ENCODE data around the gene EGR1. TPM values are rescaled to one million over a fixed set of nuclear protein-coding genes. Genes with fewer than 3 reads are reported as not detected.

EGR1 gene
- total RNA-seq, 1 experiment from 2014 or later: 1.7 TPM

- Histone ChIP-seq H3K27me3 (ENCODE audit: low read length) (no peaks in the 10 kb centered on the region), H3K4me2 (ENCODE audit: low read depth, low read length, poor library complexity, severe bottlenecking) (no peak overlapping the region), H4K20me1 (ENCODE audit: insufficient read depth, low read depth, low read length) (no peaks in the 10 kb centered on the region), H3K79me2 (ENCODE audit: low read length) (no peaks in the 10 kb centered on the region), H3K36me3 (ENCODE audit: insufficient read depth, low read length) (no peaks in the 10 kb centered on the region), H3K9me3 (ENCODE audit: low read length) (no peaks in the 10 kb centered on the region), H3K4me3 (ENCODE audit: low read length) (no peak overlapping the region), H2AFZ (ENCODE audit: low read length) (no peak overlapping the region), H3K9ac (ENCODE audit: low read length) (no peak overlapping the region), H3K27ac (ENCODE audit: low read length) (no peak overlapping the region), H3K9me2 (replicated peaks; ENCODE audit: insufficient read depth, low read length) (no peaks in the 10 kb centered on the region), H3K4me1 (ENCODE audit: low read length) (peaks cover 17% of the 10 kb centered on the region)
- DNase-seq: no peak
Measured at GRCh38 chr5:138490648-138491283, 25.5 kb downstream of the EGR1 start.

DNA sequence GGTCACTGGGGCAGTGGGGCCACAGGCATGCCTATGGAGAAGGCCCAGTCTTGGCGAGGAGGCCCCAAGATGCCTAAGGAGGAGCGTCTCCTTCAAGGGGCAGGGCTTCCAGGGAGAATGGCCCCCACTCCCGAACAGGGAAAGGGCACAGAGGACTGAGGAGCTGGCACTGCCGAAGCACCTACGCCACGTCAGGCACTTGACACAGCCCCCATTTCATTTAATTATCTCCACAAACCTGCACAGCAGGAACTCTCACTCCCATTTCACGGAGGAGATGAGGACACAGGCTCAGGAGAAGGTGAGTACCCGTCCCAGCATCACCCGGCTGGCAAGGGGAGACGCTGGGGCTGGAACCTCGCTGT lies 26.0 kb downstream of the EGR1 start:
- Histone ChIP-seq H3K79me2 (ENCODE audit: low read length) (no peaks in the 10 kb centered on the region), H3K27ac (ENCODE audit: low read length) (no peak overlapping the region), H3K9me2 (replicated peaks; ENCODE audit: insufficient read depth, low read length) (no peaks in the 10 kb centered on the region), H3K9ac (ENCODE audit: low read length) (peak overlapping the region; percentile 76), H3K4me1 (ENCODE audit: low read length) (peaks cover 17% of the 10 kb centered on the region), H3K27me3 (ENCODE audit: low read length) (no peaks in the 10 kb centered on the region), H3K4me2 (ENCODE audit: low read depth, low read length, poor library complexity, severe bottlenecking) (peak overlapping the region; percentile 98), H3K9me3 (ENCODE audit: low read length) (no peaks in the 10 kb centered on the region), H4K20me1 (ENCODE audit: insufficient read depth, low read depth, low read length) (no peaks in the 10 kb centered on the region), H3K36me3 (ENCODE audit: insufficient read depth, low read length) (no peaks in the 10 kb centered on the region), H2AFZ (ENCODE audit: low read length) (peak overlapping the region; percentile 88; the same call in 1 of the 2 replicates), H3K4me3 (ENCODE audit: low read length) (peak overlapping the region; percentile 65)
- no peak for DNase-seq

DNA sequence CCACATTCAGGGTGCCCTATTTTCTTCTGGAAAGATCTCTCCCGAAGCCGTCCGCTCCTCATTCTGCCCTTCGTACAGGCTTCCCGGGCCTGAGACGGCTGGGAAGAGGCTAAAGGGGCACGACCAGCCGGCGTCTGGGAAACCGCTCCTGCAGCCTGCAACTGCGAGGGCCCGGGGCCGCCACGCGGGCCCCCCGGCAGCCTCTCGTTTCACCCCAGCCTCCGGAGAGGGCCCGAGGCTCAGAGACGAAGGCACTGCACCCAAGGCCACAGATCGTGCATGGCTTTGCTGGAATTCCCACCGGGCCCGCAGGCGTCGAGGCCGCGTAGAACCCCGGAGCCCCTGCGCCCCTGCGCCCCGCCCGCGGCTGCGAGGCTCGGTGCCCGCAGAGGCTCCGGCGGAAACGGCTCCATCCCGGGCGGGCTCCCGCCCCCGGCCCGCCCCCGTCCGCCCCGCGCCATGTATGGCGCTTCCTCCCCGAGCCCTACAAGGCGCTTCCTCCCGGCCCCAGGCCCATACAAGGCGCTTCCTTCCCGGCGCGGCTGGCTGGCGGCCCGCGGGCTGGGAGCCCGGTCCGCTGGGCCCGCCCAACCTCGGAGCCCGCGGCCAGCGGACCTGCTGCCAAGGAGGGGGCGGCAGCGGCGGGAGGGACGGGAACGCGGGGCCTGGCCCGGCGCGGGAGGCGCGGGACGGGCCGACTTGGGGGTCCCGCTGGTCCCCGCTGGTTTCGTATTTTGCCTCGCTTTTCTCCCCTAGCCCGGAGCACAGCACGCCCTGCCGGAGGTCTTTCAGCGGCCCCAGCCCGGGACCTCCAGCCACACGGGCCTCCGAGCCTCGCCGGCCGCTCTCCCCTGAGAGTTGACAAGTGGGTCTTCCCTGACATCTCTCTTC lies 26.6 kb downstream of the EGR1 start:
- Histone ChIP-seq H3K9ac (ENCODE audit: low read length) (peak overlapping the region; percentile 76), H3K4me2 (ENCODE audit: low read depth, low read length, poor library complexity, severe bottlenecking) (peak overlapping the region; percentile 98), H3K4me1 (ENCODE audit: low read length) (peaks cover 17% of the 10 kb centered on the region), H3K36me3 (ENCODE audit: insufficient read depth, low read length) (no peaks in the 10 kb centered on the region), H3K79me2 (ENCODE audit: low read length) (no peaks in the 10 kb centered on the region), H3K9me2 (replicated peaks; ENCODE audit: insufficient read depth, low read length) (no peaks in the 10 kb centered on the region), H3K27me3 (ENCODE audit: low read length) (no peaks in the 10 kb centered on the region), H3K27ac (ENCODE audit: low read length) (no peak overlapping the region), H2AFZ (ENCODE audit: low read length) (peak overlapping the region; percentile 88; the same call in 1 of the 2 replicates), H3K9me3 (ENCODE audit: low read length) (no peaks in the 10 kb centered on the region), H4K20me1 (ENCODE audit: insufficient read depth, low read depth, low read length) (no peaks in the 10 kb centered on the region), H3K4me3 (ENCODE audit: low read length) (peak overlapping the region; percentile 72)
- peak; percentile 94 for DNase-seq

- Histone ChIP-seq H2AFZ (ENCODE audit: low read length) (peak overlapping the region; percentile 86; the same call in 1 of the 2 replicates), H4K20me1 (ENCODE audit: insufficient read depth, low read depth, low read length) (no peaks in the 10 kb centered on the region), H3K4me1 (ENCODE audit: low read length) (peaks cover 17% of the 10 kb centered on the region), H3K27me3 (ENCODE audit: low read length) (no peaks in the 10 kb centered on the region), H3K79me2 (ENCODE audit: low read length) (no peaks in the 10 kb centered on the region), H3K9ac (ENCODE audit: low read length) (peak overlapping the region; percentile 76), H3K36me3 (ENCODE audit: insufficient read depth, low read length) (no peaks in the 10 kb centered on the region), H3K4me2 (ENCODE audit: low read depth, low read length, poor library complexity, severe bottlenecking) (peak overlapping the region; percentile 98), H3K9me3 (ENCODE audit: low read length) (no peaks in the 10 kb centered on the region), H3K9me2 (replicated peaks; ENCODE audit: insufficient read depth, low read length) (no peaks in the 10 kb centered on the region), H3K27ac (ENCODE audit: low read length) (no peak overlapping the region), H3K4me3 (ENCODE audit: low read length) (peak overlapping the region; percentile 72)
- no peak for DNase-seq
Measured at GRCh38 chr5:138492560-138493045, 27.3 kb downstream of the EGR1 start.

DNA sequence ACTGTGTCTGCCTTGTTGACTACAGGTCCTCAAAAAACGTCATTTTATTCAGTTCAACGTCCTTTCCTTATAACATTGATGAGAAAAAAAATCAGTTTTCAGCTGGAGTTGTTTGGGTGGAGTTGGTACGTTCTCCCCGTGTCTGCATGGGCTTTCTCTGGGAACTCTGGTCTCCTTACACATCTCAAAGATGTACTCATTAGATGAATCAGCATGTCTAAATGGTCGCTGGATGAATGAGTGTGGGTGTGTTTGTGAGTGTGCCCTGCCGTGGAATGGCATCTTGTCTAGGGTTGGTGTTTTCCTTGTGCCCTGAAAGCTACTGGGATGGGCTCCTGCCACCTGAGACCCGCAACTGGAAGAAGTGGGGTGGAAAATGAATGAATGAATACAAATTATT lies 30.1 kb downstream of the EGR1 start:
- Histone ChIP-seq H3K36me3 (ENCODE audit: insufficient read depth, low read length) (no peaks in the 10 kb centered on the region), H3K79me2 (ENCODE audit: low read length) (no peaks in the 10 kb centered on the region), H3K4me1 (ENCODE audit: low read length) (peaks cover 17% of the 10 kb centered on the region), H3K4me3 (ENCODE audit: low read length) (no peak overlapping the region), H4K20me1 (ENCODE audit: insufficient read depth, low read depth, low read length) (no peaks in the 10 kb centered on the region), H3K9ac (ENCODE audit: low read length) (no peak overlapping the region), H2AFZ (ENCODE audit: low read length) (no peak overlapping the region), H3K27me3 (ENCODE audit: low read length) (no peaks in the 10 kb centered on the region), H3K4me2 (ENCODE audit: low read depth, low read length, poor library complexity, severe bottlenecking) (no peak overlapping the region), H3K27ac (ENCODE audit: low read length) (no peak overlapping the region), H3K9me2 (replicated peaks; ENCODE audit: insufficient read depth, low read length) (no peaks in the 10 kb centered on the region), H3K9me3 (ENCODE audit: low read length) (no peaks in the 10 kb centered on the region)
- no peak for DNase-seq

DNA sequence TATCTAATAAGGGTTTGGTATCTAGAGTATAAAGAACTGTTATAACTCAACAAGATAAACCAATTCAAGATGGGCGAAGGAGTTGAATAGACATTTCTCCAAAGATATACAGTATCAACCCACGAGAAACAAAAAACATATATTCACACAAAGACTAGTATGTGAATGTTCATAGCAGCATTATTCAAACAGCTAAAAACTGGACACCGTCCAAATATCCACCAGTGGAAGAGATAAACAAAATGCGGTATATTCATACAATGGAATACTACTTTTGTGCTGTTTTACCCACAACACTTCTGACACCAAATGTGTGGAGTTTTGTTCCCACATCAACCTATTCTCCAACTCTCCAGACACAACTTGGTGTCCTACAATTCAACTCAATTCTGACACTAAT lies 33.1 kb downstream of the EGR1 start:
- Histone ChIP-seq H3K36me3 (ENCODE audit: insufficient read depth, low read length) (no peaks in the 10 kb centered on the region), H3K27me3 (ENCODE audit: low read length) (no peaks in the 10 kb centered on the region), H2AFZ (ENCODE audit: low read length) (no peak overlapping the region), H3K4me2 (ENCODE audit: low read depth, low read length, poor library complexity, severe bottlenecking) (no peak overlapping the region), H4K20me1 (ENCODE audit: insufficient read depth, low read depth, low read length) (no peaks in the 10 kb centered on the region), H3K4me1 (ENCODE audit: low read length) (no peaks in the 10 kb centered on the region), H3K27ac (ENCODE audit: low read length) (no peak overlapping the region), H3K9me3 (ENCODE audit: low read length) (no peaks in the 10 kb centered on the region), H3K79me2 (ENCODE audit: low read length) (no peaks in the 10 kb centered on the region), H3K9me2 (replicated peaks; ENCODE audit: insufficient read depth, low read length) (no peaks in the 10 kb centered on the region), H3K4me3 (ENCODE audit: low read length) (no peak overlapping the region), H3K9ac (ENCODE audit: low read length) (no peak overlapping the region)
- DNase-seq: no peak

- Histone ChIP-seq H3K27me3 (ENCODE audit: low read length) (no peaks in the 10 kb centered on the region), H3K79me2 (ENCODE audit: low read length) (no peaks in the 10 kb centered on the region), H2AFZ (ENCODE audit: low read length) (no peak overlapping the region), H4K20me1 (ENCODE audit: insufficient read depth, low read depth, low read length) (peaks cover 3% of the 10 kb centered on the region; the same call in 1 of the 2 replicates), H3K9ac (ENCODE audit: low read length) (no peak overlapping the region), H3K27ac (ENCODE audit: low read length) (no peak overlapping the region), H3K9me2 (replicated peaks; ENCODE audit: insufficient read depth, low read length) (no peaks in the 10 kb centered on the region), H3K36me3 (ENCODE audit: insufficient read depth, low read length) (no peaks in the 10 kb centered on the region), H3K4me2 (ENCODE audit: low read depth, low read length, poor library complexity, severe bottlenecking) (no peak overlapping the region), H3K4me3 (ENCODE audit: low read length) (no peak overlapping the region), H3K9me3 (ENCODE audit: low read length) (no peaks in the 10 kb centered on the region), H3K4me1 (ENCODE audit: low read length) (no peaks in the 10 kb centered on the region)
- no peak for DNase-seq
Measured at GRCh38 chr5:138502121-138502520, 36.8 kb downstream of the EGR1 start.

DNA sequence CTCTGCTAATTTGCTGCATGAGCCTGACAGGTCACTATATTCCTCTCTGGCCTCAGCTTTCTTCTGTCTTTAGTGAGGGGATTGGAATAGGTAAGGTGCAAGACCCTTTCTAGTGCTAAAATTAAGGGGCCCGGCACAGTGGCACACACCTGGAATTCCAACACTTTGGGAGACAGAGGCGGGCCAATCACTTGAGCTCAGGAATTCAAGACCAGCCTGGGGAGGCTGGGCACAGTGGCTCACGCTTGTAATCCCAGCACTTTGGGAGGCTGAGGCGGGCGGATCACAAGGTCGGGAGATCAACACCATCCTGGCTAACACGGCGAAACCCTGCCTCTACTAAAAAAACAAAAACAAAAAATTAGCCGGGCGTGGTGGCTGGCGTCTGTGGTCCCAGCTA lies 37.2 kb downstream of the EGR1 start:
- Histone ChIP-seq H3K4me1 (ENCODE audit: low read length) (no peaks in the 10 kb centered on the region), H3K9ac (ENCODE audit: low read length) (no peak overlapping the region), H4K20me1 (ENCODE audit: insufficient read depth, low read depth, low read length) (peaks cover 6% of the 10 kb centered on the region; the same call in 1 of the 2 replicates), H3K9me2 (replicated peaks; ENCODE audit: insufficient read depth, low read length) (no peaks in the 10 kb centered on the region), H3K36me3 (ENCODE audit: insufficient read depth, low read length) (no peaks in the 10 kb centered on the region; the same call in 1 of the 2 replicates), H3K4me2 (ENCODE audit: low read depth, low read length, poor library complexity, severe bottlenecking) (no peak overlapping the region), H3K27ac (ENCODE audit: low read length) (no peak overlapping the region), H3K27me3 (ENCODE audit: low read length) (no peaks in the 10 kb centered on the region), H2AFZ (ENCODE audit: low read length) (no peak overlapping the region), H3K79me2 (ENCODE audit: low read length) (no peaks in the 10 kb centered on the region), H3K4me3 (ENCODE audit: low read length) (no peak overlapping the region), H3K9me3 (ENCODE audit: low read length) (no peaks in the 10 kb centered on the region)
- DNase-seq: no peak

Measured in Karpas-422 (cell line).